CD4-positive, alpha-beta memory T cell (primary cell): ENCODE results near the gene RAMAC. TPM values are rescaled to one million over a fixed set of nuclear protein-coding genes. Genes with fewer than 3 reads are reported as not detected.
"Not testable (repeated sequence)": the region's sequence is repeated elsewhere in the genome, so short reads cannot be mapped to it uniquely, and the experiment has no call there.

Experiments
- CTCF ChIA-PET: fragments of 350-600 bp; sonication (Branson Sonifier 250); formaldehyde crosslinking; loops from one replicate; lab custom pipeline; 2021; ENCODE audit warnings: inconsistent platforms; ENCODE audit not compliant: partially characterized antibody; lab: Charles Lee
- POLR2A ChIA-PET: fragments of 350-600 bp; sonication (Branson Sonifier 250); formaldehyde crosslinking; loops from one replicate; lab custom pipeline; 2021; ENCODE audit not compliant: partially characterized antibody; lab: Charles Lee
- DNase-seq, 5 donors: peaks; one replicate each; pipeline versions ENCODE4 v3.0.0 to v3.0.0-alpha.2; 2020 to 2022; ENCODE audit warnings: mixed read lengths in 1 of 5
- H3K27ac ChIP-seq: one replicate; pipeline ENCODE4 v1.7.0; 2013; ENCODE audit warnings: low read depth, low read length
- H3K27me3 ChIP-seq: 2 replicates; pipeline ENCODE4 v1.7.0; 2013; ENCODE audit warnings: mild to moderate bottlenecking, low read length, moderate library complexity; ENCODE audit not compliant: insufficient read depth
- H3K36me3 ChIP-seq: 2 replicates; pipeline ENCODE4 v1.7.0; 2013; ENCODE audit warnings: mild to moderate bottlenecking, low read length, moderate library complexity; ENCODE audit not compliant: insufficient read depth
- H3K4me1 ChIP-seq: 2 replicates; pipeline ENCODE4 v1.7.0; 2013; ENCODE audit warnings: mild to moderate bottlenecking, low read length, moderate library complexity; ENCODE audit not compliant: insufficient read depth
- H3K4me3 ChIP-seq, 2 donors: one replicate each; pipeline ENCODE4 v1.7.0; 2013; ENCODE audit warnings: low read length in 2 of 2, mild to moderate bottlenecking in 1 of 2
- H3K9me3 ChIP-seq, 2 donors: one replicate each; pipeline ENCODE4 v1.7.0; 2013; ENCODE audit warnings: low read length in 2 of 2, control low read depth in 1 of 2; ENCODE audit not compliant: control insufficient read depth in 1 of 2
- H3K27ac Mint-ChIP-seq, 7 donors: one replicate each; pipeline ENCODE4 v1.8.0; 2020 to 2021; ENCODE audit warnings: mixed read lengths in 7 of 7, mild to moderate bottlenecking in 6 of 7, inconsistent platforms in 3 of 7, moderate library complexity in 3 of 7
- H3K27me3 Mint-ChIP-seq, 2 donors: one replicate each; pipeline ENCODE4 v1.8.0; 2020 to 2021; ENCODE audit warnings: mixed read lengths in 2 of 2
- H3K36me3 Mint-ChIP-seq, 2 donors: one replicate each; pipeline ENCODE4 v1.8.0; 2020 to 2021; ENCODE audit warnings: mixed read lengths in 2 of 2, inconsistent platforms in 1 of 2, mild to moderate bottlenecking in 1 of 2
- H3K4me1 Mint-ChIP-seq, 4 donors: one replicate each; pipeline ENCODE4 v1.8.0; 2020 to 2021; ENCODE audit warnings: mixed read lengths in 4 of 4, mild to moderate bottlenecking in 1 of 4
- H3K4me3 Mint-ChIP-seq, 8 donors: one replicate each; pipeline ENCODE4 v1.8.0; 2020 to 2021; ENCODE audit warnings: mixed read lengths in 8 of 8, mild to moderate bottlenecking in 7 of 8, moderate library complexity in 6 of 8, inconsistent platforms in 3 of 8
- H3K9me3 Mint-ChIP-seq, 8 donors: one replicate each; pipeline ENCODE4 v1.8.0; 2020 to 2021; ENCODE audit warnings: mixed read lengths in 8 of 8, mild to moderate bottlenecking in 5 of 8, inconsistent platforms in 3 of 8, moderate library complexity in 1 of 8
- intact Hi-C: fragments of 100-400 bp; cut with micrococcal nuclease; formaldehyde crosslinking; loops from one replicate; pipeline ENCODE4 v1.15.1; 2023
- polyA plus RNA-seq, 2 donors: library from polyadenylated mRNA; unstranded; fragments of 300-500 nt; fragmentation: Illumina TruSeq; gene quantifications; one replicate each; pipeline ENCODE4 v1.2.3, GENCODE V29; 2021
- total RNA-seq, 2 experiments: library from RNA; stranded (reverse); gene quantifications; one replicate each; pipeline ENCODE4 v1.2.3, GENCODE V29; 2021

Gene RAMAC
- total and polyA plus RNA-seq, 4 experiments from 2014 or later: 19.3 to 58.4 (median 26.3) TPM

DNA sequence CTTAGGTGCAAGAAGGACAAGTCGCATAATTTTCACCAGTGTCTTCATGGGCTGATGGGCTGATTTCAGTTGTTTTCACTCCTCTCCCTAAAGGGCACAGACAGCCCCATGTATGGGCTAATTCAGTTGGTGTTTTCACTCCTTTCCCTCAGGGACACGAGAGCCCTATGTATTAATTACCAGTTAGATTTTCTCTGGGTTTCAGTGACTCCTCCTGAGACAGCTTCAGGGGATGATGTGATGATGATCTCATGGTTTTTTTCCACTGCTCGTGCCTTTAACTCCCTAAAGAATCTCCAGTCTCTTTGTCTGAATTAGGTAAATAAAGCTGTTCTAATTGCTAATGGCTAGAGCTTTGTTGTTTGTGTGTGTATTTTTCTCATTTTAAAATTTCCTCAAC, 9.9 kb downstream of the RAMAC start:
- Histone ChIP-seq H3K36me3 (no peaks in the 10 kb centered on the region), H3K27ac (no peak overlapping the region), H3K4me3 (no peak overlapping the region), H3K27me3 (no peaks in the 10 kb centered on the region), H3K4me1 (peaks cover 9% of the 10 kb centered on the region), H3K9me3 (no peaks in the 10 kb centered on the region)
- intact Hi-C loops: no loop called here
- peaks cover 6 to 12% (median 9%) of the 10 kb centered on the region in 4 donors for H3K4me1 Mint-ChIP-seq
- DNase-seq: no peak
- CTCF ChIA-PET: interaction anchor here (0.9 to 2.0 kb wide), 4 partner anchors 10 to 465 kb away, joined by 3 to 7 read pairs (median 4); partner anchors contain the start of genes C15orf40 and RAMAC
- no peaks in the 10 kb centered on the region for H3K27me3 Mint-ChIP-seq
- POLR2A ChIA-PET: interaction anchor here (0.7 to 0.8 kb wide), 2 partner anchors 9 to 456 kb away, joined by 3 to 5 read pairs; partner anchors contain the start of gene RPS17
- H3K9me3 Mint-ChIP-seq: no peaks in the 10 kb centered on the region
- no peak overlapping the region for H3K27ac Mint-ChIP-seq
- H3K4me3 Mint-ChIP-seq: no peak overlapping the region
- H3K36me3 Mint-ChIP-seq: peaks cover 4 to 8% of the 10 kb centered on the region in 2 donors

GRCh38 chr15:82999426-82999825, 13.4 kb downstream of the RAMAC start:
- Histone ChIP-seq H3K4me1 (peaks cover 9% of the 10 kb centered on the region), H3K27me3 (no peaks in the 10 kb centered on the region), H3K36me3 (no peaks in the 10 kb centered on the region), H3K9me3 (no peaks in the 10 kb centered on the region), H3K4me3 (no peak overlapping the region), H3K27ac (no peak overlapping the region)
- Mint-ChIP-seq H3K27ac (peak overlapping the region in 1 of 7 donors; percentile 10), H3K27me3 (no peaks in the 10 kb centered on the region), H3K4me1 (peaks cover 6 to 12% (median 9%) of the 10 kb centered on the region in 4 donors), H3K4me3 (peak overlapping the region in 1 of 8 donors; percentile 11), H3K9me3 (no peaks in the 10 kb centered on the region), H3K36me3 (peaks cover 0 to 8% of the 10 kb centered on the region in 2 donors)
- POLR2A ChIA-PET: interaction anchor here (0.6 to 1.6 kb wide), 3 partner anchors 10 to 459 kb away, joined by 4 to 10 read pairs (median 8); partner anchors contain the start of genes RAMAC and RPS17
- CTCF ChIA-PET: interaction anchor here (0.8 to 4.0 kb wide), 16 partner anchors 11 to 472 kb away, joined by 3 to 28 read pairs (median 6); partner anchors contain the start of genes C15orf40, RAMAC and RPS17
- DNase-seq: no peak
- intact Hi-C loops: no loop called here

DNA sequence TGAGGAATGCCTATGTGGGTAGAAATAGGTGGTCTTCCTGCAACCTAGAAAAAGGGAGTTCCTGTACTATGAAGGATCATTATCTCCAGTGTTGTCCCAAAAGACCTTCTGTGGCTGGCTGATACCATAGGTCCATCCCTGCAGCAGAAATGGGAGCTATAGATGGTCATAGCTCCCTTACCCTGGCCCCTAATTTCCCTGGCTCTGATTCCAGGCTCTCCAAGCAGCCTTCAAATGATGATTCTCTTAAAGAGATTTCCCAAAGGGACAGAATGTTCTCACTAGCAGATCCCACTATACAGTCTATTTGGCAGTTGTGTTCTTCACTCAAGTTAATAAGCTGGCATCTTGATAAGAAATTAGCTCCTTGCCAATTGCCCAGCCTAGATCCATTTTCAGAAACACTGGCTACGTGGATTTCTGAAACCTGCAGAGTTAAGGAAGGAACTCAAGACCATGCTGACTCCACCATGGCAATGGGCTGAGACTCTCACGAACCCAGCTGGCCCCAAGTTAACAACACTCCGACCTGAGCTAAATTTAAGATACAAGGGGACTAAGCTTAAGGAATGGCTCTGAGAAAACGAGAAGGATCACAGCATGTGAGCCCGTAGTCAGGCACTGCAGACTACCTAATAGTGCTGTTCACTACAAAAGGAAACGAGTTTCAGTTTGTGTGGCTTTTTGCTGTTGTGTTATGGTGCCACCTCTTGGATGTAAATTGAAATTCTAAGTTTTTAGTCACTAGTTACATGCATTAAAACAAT, 14.1 kb downstream of the RAMAC start:
- H3K36me3 ChIP-seq: peaks cover 5% of the 10 kb centered on the region
- Mint-ChIP-seq H3K4me1 (peaks cover 6 to 12% (median 9%) of the 10 kb centered on the region in 4 donors), H3K27ac (peak overlapping the region; percentile 51 to 94 (median 89)), H3K36me3 (peaks cover 0 to 11% of the 10 kb centered on the region in 2 donors), H3K27me3 (no peaks in the 10 kb centered on the region), H3K9me3 (no peaks in the 10 kb centered on the region), H3K4me3 (peak overlapping the region in 7 of 8 donors; percentile 66 to 84 (median 79))
- H3K27me3 ChIP-seq: no peaks in the 10 kb centered on the region
- intact Hi-C loops: loop anchor here (2.0 kb wide), 1 partner anchor 13 kb away; the partner anchor contains the start of gene RAMAC
- H3K27ac ChIP-seq: peak overlapping the region; percentile 10
- ChIA-PET CTCF (interaction anchor here (0.7 to 4.0 kb wide), 20 partner anchors 11 to 472 kb away, joined by 3 to 28 read pairs (median 5); partner anchors contain the start of genes C15orf40, RAMAC and RPS17), POLR2A (interaction anchor here (0.6 to 1.6 kb wide), 4 partner anchors 11 to 459 kb away, joined by 4 to 10 read pairs (median 6); partner anchors contain the start of genes C15orf40, RAMAC and RPS17)
- DNase-seq: peak in 4 of 5 donors; percentile 48 to 52 (median 50)
- H3K4me1 ChIP-seq: peaks cover 9% of the 10 kb centered on the region
- H3K9me3 ChIP-seq: no peaks in the 10 kb centered on the region
- peak overlapping the region; percentile 1 to 48 for H3K4me3 ChIP-seq

DNA sequence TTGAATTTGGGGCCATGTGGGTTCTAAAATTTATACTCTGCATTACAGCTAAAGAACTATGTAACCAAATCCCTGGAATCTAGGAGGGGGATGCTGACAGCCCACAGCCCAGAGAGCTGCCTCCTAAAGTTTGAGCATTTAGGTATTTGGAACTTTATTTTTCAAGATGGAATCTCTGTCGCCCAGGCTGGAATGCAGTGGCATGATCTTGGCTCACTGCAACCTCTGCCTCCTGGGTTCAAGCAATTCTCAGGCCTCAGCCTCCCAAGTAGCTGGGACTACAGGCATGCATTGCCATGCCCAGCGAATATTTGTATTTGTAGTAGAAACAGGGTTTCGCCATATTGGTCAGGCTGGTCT, 14.6 kb downstream of the RAMAC start:
- not testable (repeated sequence) for DNase-seq, H3K27me3 ChIP-seq, H3K4me1 ChIP-seq, H3K4me3 ChIP-seq, H3K9me3 ChIP-seq, H3K9me3 Mint-ChIP-seq, H3K27me3 Mint-ChIP-seq, H3K36me3 ChIP-seq, H3K27ac ChIP-seq, H3K4me3 Mint-ChIP-seq
- intact Hi-C loops: loop anchor here (2.0 kb wide), 1 partner anchor 14 kb away; the partner anchor contains the start of gene RAMAC
- ChIA-PET CTCF (interaction anchor here (0.9 to 4.0 kb wide), 14 partner anchors 10 to 473 kb away, joined by 3 to 28 read pairs (median 6); partner anchors contain the start of genes C15orf40, RAMAC and RPS17), POLR2A (interaction anchor here (1.0 to 1.6 kb wide), 3 partner anchors 10 to 460 kb away, joined by 5 to 10 read pairs (median 8); partner anchors contain the start of genes C15orf40, RAMAC and RPS17)
- Mint-ChIP-seq H3K27ac (peak overlapping the region in 5 of 7 donors; percentile 51 to 92 (median 68)), H3K4me1 (peaks cover 6 to 12% (median 9%) of the 10 kb centered on the region in 4 donors), H3K36me3 (peaks cover 0 to 14% of the 10 kb centered on the region in 2 donors)

- peaks cover 20 to 35% of the 10 kb centered on the region in 2 donors for H3K36me3 Mint-ChIP-seq
- POLR2A ChIA-PET: interaction anchor here (0.7 to 4.7 kb wide), 10 partner anchors 11 to 471 kb away, joined by 3 to 42 read pairs (median 5); partner anchors contain the start of genes BTBD1, RAMAC, RPS17 and WHAMM
- H3K9me3 Mint-ChIP-seq: peaks cover 0 to 4% (median 0%) of the 10 kb centered on the region in 8 donors
- H3K27me3 Mint-ChIP-seq: no peaks in the 10 kb centered on the region
- H3K4me3 Mint-ChIP-seq: peak overlapping the region; percentile 95 to 100 (median 98)
- Histone ChIP-seq H3K36me3 (peaks cover 23% of the 10 kb centered on the region), H3K9me3 (no peaks in the 10 kb centered on the region), H3K4me3 (peak overlapping the region; percentile 70 to 92), H3K4me1 (peaks cover 35% of the 10 kb centered on the region), H3K27ac (peak overlapping the region; percentile 68), H3K27me3 (no peaks in the 10 kb centered on the region)
- CTCF ChIA-PET: interaction anchor here (0.7 to 2.6 kb wide), 9 partner anchors 10 to 480 kb away, joined by 4 to 28 read pairs (median 6); partner anchors contain the start of gene RAMAC
- H3K27ac Mint-ChIP-seq: peak overlapping the region; percentile 85 to 97 (median 96)
- peaks cover 34 to 55% (median 45%) of the 10 kb centered on the region in 4 donors for H3K4me1 Mint-ChIP-seq
- DNase-seq: peak; percentile 66 to 77 (median 69)
- intact Hi-C loops: loop anchor here (1.0 to 5.0 kb wide), 4 partner anchors 24 to 547 kb away; partner anchors contain the start of genes BTBD1 and RAMAC
These were observed 24.8 kb downstream of the RAMAC start for GRCh38 chr15:83010709-83011270.

- Mint-ChIP-seq H3K27ac (peak within 1 kb of the TSS; percentile 85 to 97 (median 96)), H3K27me3 (no peaks in the 10 kb centered on the region), H3K36me3 (peaks cover 20 to 36% of the 10 kb centered on the region in 2 donors), H3K4me3 (peak within 1 kb of the TSS; percentile 95 to 100 (median 98)), H3K9me3 (peaks cover 0 to 4% (median 0%) of the 10 kb centered on the region in 8 donors), H3K4me1 (peaks cover 34 to 55% (median 46%) of the 10 kb centered on the region in 4 donors)
- DNase-seq: peak; percentile 82 to 89 (median 83)
- Histone ChIP-seq H3K36me3 (peaks cover 23% of the 10 kb centered on the region), H3K4me3 (peak within 1 kb of the TSS; percentile 70 to 92), H3K4me1 (peaks cover 35% of the 10 kb centered on the region), H3K27ac (peak within 1 kb of the TSS; percentile 68), H3K9me3 (no peaks in the 10 kb centered on the region), H3K27me3 (no peaks in the 10 kb centered on the region)
- intact Hi-C loops: loop anchor here (1.0 to 5.0 kb wide), 4 partner anchors 25 to 546 kb away; partner anchors contain the start of genes BTBD1 and RAMAC
- ChIA-PET CTCF (interaction anchor here (0.6 to 2.6 kb wide), 12 partner anchors 11 to 481 kb away, joined by 3 to 28 read pairs (median 6); partner anchors contain the start of genes BTBD1 and RAMAC), POLR2A (interaction anchor here (0.7 to 4.7 kb wide), 13 partner anchors 8 to 471 kb away, joined by 3 to 42 read pairs (median 4); partner anchors contain the start of genes BTBD1, RAMAC, RPS17 and WHAMM)
These were observed 25.5 kb downstream of the RAMAC start, which contains the start of gene C15orf40 for GRCh38 chr15:83011271-83012075. C15orf40 (minus strand) TSS chr15:83011639; CDS start chr15:83011607, 32 bp downstream.
